Stimulated activated CD4-positive, alpha-beta T cell treated with anti-CD3 and anti-CD28 coated beads, Interleukin-2, amount 100 ng/mL, for 24 hours (primary cell): ENCODE data around the gene CNOT6.

Experiments used
- DNase-seq, 2 donors: peaks; one replicate each; pipeline ENCODE4 v3.0.0-alpha.2; 2020

CNOT6 gene

GRCh38 chr5:180586204-180586603, 92.0 kb downstream of the CNOT6 start:
- DNase-seq: no peak

- no peak for DNase-seq
Observed at GRCh38 chr5:180586870-180587269, 92.7 kb downstream of the CNOT6 start.

GRCh38 chr5:180589771-180590542, 95.8 kb downstream of the CNOT6 start:
- DNase-seq: no peak

GRCh38 chr5:180590543-180591310, 96.5 kb downstream of the CNOT6 start:
- no peak for DNase-seq

- DNase-seq: no peak
Observed at GRCh38 chr5:180591311-180591887, 97.2 kb downstream of the CNOT6 start, which contains the start of gene SCGB3A1. Gene SCGB3A1, minus strand, starts transcription at chr5:180591499. Its CDS starts 37 bp downstream, at chr5:180591462.

- DNase-seq: no peak
Observed at GRCh38 chr5:180592176-180592575, 98.0 kb downstream of the CNOT6 start.

- DNase-seq: no peak
Observed at GRCh38 chr5:180593446-180594206, 99.4 kb downstream of the CNOT6 start.

GRCh38 chr5:180594311-180595045, 100.3 kb downstream of the CNOT6 start:
- no peak for DNase-seq

- DNase-seq: no peak
Observed at GRCh38 chr5:180595046-180595379, 100.8 kb downstream of the CNOT6 start.

- no peak for DNase-seq
Observed at GRCh38 chr5:180595381-180596114, 101.4 kb downstream of the CNOT6 start.

GRCh38 chr5:180596115-180596667, 102.0 kb downstream of the CNOT6 start:
- DNase-seq: no peak

GRCh38 chr5:180596668-180597231, 102.6 kb downstream of the CNOT6 start:
- no peak for DNase-seq

- DNase-seq: no peak
Observed at GRCh38 chr5:180598316-180598701, 104.1 kb downstream of the CNOT6 start.

- no peak for DNase-seq
Observed at GRCh38 chr5:180598797-180599589, 104.8 kb downstream of the CNOT6 start.

- no peak for DNase-seq
Observed at GRCh38 chr5:180599590-180599914, 105.4 kb downstream of the CNOT6 start.

GRCh38 chr5:180599981-180600553, 105.9 kb downstream of the CNOT6 start:
- no peak for DNase-seq

GRCh38 chr5:180600554-180601041, 106.4 kb downstream of the CNOT6 start:
- DNase-seq: no peak

- no peak for DNase-seq
Observed at GRCh38 chr5:180601591-180602480, 107.7 kb downstream of the CNOT6 start.
